DMS79 (cell line): ENCODE measurements around the gene ZNF684.
A peak's percentile ranks its signal among the peaks of the same experiment; 100 is the strongest.
"Not testable (repeated sequence)": the region's sequence is repeated elsewhere in the genome, so short reads cannot be mapped to it uniquely, and the experiment has no call there.

ENCODE experiments used
- DNase-seq: peaks from one replicate; lab custom pipeline; 2025; lab: John Stamatoyannopoulos, UW

Gene ZNF684

GRCh38 chr1:40574805-40575204 is 43.4 kb downstream of the ZNF684 start:
- not testable (repeated sequence) for DNase-seq

GRCh38 chr1:40575336-40575735 is 43.9 kb downstream of the ZNF684 start:
- no peak for DNase-seq

GRCh38 chr1:40582116-40582515 is 50.7 kb downstream of the ZNF684 start:
- DNase-seq: no peak

GRCh38 chr1:40583980-40584379 is 52.5 kb downstream of the ZNF684 start:
- peak; percentile 6 for DNase-seq

- no peak for DNase-seq
Measured at GRCh38 chr1:40588586-40588985, 57.1 kb downstream of the ZNF684 start.

- DNase-seq: no peak
Measured at GRCh38 chr1:40592107-40592803, 60.8 kb downstream of the ZNF684 start.

GRCh38 chr1:40593449-40594186 is 62.2 kb downstream of the ZNF684 start:
- DNase-seq: peak; percentile 59

GRCh38 chr1:40594187-40594531 is 62.7 kb downstream of the ZNF684 start:
- peak; percentile 70 for DNase-seq

GRCh38 chr1:40595623-40596022 is 64.2 kb downstream of the ZNF684 start:
- DNase-seq: no peak
